Kidney (tissue), 14 donors: ENCODE data around the gene SCRN2. TPM values are rescaled to one million over a fixed set of nuclear protein-coding genes. Genes with fewer than 3 reads are reported as not detected.

Experiments used
- DNase-seq, 5 donors: peaks; one replicate each; pipeline ENCODE4 v3.0.0-alpha.2; 2013 to 2020
- FAIRE-seq: peaks from 2 replicates; lab custom pipeline; 2012; peaks lifted over from hg19 to GRCh38; lab: Jason Lieb, UNC
- H3K27ac ChIP-seq, 2 donors: one replicate each; pipeline ENCODE4 v1.7.0; 2013; ENCODE audit warnings: low read depth in 2 of 2, low read length in 2 of 2, inconsistent platforms in 1 of 2
- H3K27me3 ChIP-seq: one replicate; pipeline ENCODE4 v1.7.1; 2013; ENCODE audit warnings: low read length, inconsistent platforms; ENCODE audit not compliant: control insufficient read depth, insufficient read depth
- H3K36me3 ChIP-seq, 3 donors: one replicate each; pipeline versions ENCODE4 v1.7.0 to v1.7.1; 2013; ENCODE audit warnings: low read length in 3 of 3, control low read depth in 1 of 3, inconsistent platforms in 1 of 3; ENCODE audit not compliant: insufficient read depth in 3 of 3, control insufficient read depth in 2 of 3
- H3K4me1 ChIP-seq, 3 donors: one replicate each; pipeline versions ENCODE4 v1.7.0 to v1.7.1; 2013; ENCODE audit warnings: low read length in 3 of 3, inconsistent platforms in 1 of 3, low read depth in 1 of 3; ENCODE audit not compliant: control insufficient read depth in 2 of 3, insufficient read depth in 2 of 3
- H3K4me3 ChIP-seq, 3 donors: one replicate each; pipeline versions ENCODE4 v1.7.0 to v1.8.1; 2013; ENCODE audit warnings: low read length in 3 of 3, control low read depth in 1 of 3, inconsistent platforms in 1 of 3
- H3K9ac ChIP-seq, 3 donors: one replicate each; pipeline versions ENCODE4 v1.7.0 to v1.7.1; 2013; ENCODE audit warnings: low read length in 3 of 3, control low read depth in 1 of 3, inconsistent platforms in 1 of 3
- H3K9me3 ChIP-seq, 3 donors: one replicate each; pipeline versions ENCODE4 v1.7.0 to v1.7.1; 2013; ENCODE audit warnings: low read length in 3 of 3, control low read depth in 1 of 3, inconsistent platforms in 1 of 3; ENCODE audit not compliant: control insufficient read depth in 2 of 3, insufficient read depth in 1 of 3
- intact Hi-C: fragments of 100-400 bp; cut with DNase I; formaldehyde crosslinking; loops from one replicate; pipeline ENCODE4 v1.11.1; 2022
- polyA plus RNA-seq: library from polyadenylated mRNA; stranded (reverse); fragments of 350-450 nt; fragmentation: Illumina TruSeq; extraction: RNeasy Lipid Tissue Mini Kit (QIAGEN cat#74804); gene quantifications from one replicate; pipeline ENCODE4 v1.2.3, GENCODE V29; 2014; ENCODE audit warnings: low read depth, low replicate concordance; ENCODE audit not compliant: insufficient read depth
- total RNA-seq: library from RNA; stranded (reverse); fragmentation: NEBNext Ultra II Directional; extraction: Animal tissue kit (Norgen Biotek cat#: 25700); gene quantifications from one replicate; pipeline ENCODE4 v1.2.1, GENCODE V29; 2021
- TF ChIP-seq, protein P1 (sequence below): IDR thresholded peaks from 3 replicates; pipeline ENCODE4 v1.5.1; 2012; ENCODE audit warnings: mild to moderate bottlenecking, moderate library complexity, borderline replicate concordance; ENCODE audit not compliant: insufficient read depth; ENCODE audit errors: extremely low read depth
- donor health status: control.
- donor health status: control.
- donor health status: control.
- donor health status: control.
- donor health status: control.
- donor health status: DM: yes; HTN: yes; CAD: no.
- donor health status: Normal renal cell carcinoma (clear cell type).

Gene SCRN2
- total and polyA plus RNA-seq, 2 donors from 2014 or later: 40.3 to 172 TPM

DNA sequence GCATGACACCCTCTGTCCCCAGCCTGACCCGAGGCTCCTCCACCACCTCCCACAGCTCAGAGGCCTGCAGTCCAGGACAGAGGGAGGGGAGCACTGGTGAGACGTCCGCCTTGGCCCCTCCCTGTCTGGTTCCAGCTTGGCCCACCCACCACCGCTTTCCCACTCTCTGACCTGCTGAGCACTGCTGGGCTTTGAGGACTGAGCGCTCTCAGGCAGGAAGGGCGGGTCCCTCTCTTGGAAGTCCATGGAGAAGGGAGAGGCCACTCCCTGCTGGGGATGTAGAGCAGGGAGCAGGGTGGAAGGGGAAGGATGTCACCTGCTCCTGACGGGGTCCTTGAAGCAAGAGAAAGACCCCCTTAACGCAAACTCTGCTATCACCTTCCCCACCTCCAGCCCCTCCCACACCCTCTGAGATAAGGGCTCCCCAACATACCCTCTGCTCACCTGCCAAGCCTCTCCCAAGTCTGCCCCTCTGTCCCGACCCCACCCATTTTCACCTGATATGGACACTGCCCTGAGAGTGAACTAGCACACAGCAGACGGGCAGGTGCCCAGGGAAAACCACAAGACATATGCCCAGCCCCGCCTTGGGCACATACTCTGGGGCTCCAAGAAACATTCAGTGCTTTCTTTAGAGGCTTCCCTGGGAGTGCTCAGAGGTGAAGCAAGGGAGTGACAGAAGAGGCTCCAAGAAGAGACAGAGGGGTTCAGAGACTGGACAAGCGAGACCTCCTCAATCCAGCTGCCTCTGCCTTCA is 20.9 kb downstream of the SCRN2 start:
- TF ChIP-seq, protein P1, sequence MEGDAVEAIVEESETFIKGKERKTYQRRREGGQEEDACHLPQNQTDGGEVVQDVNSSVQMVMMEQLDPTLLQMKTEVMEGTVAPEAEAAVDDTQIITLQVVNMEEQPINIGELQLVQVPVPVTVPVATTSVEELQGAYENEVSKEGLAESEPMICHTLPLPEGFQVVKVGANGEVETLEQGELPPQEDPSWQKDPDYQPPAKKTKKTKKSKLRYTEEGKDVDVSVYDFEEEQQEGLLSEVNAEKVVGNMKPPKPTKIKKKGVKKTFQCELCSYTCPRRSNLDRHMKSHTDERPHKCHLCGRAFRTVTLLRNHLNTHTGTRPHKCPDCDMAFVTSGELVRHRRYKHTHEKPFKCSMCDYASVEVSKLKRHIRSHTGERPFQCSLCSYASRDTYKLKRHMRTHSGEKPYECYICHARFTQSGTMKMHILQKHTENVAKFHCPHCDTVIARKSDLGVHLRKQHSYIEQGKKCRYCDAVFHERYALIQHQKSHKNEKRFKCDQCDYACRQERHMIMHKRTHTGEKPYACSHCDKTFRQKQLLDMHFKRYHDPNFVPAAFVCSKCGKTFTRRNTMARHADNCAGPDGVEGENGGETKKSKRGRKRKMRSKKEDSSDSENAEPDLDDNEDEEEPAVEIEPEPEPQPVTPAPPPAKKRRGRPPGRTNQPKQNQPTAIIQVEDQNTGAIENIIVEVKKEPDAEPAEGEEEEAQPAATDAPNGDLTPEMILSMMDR: no peak
- DNase-seq (peak in 1 of 5 donors; percentile 69), FAIRE-seq (no peak)
- H3K27ac ChIP-seq: no peak overlapping the region
- H3K27me3 ChIP-seq: no peaks in the 10 kb centered on the region
- H3K4me3 ChIP-seq: no peak overlapping the region
- H3K4me1 ChIP-seq: peaks cover 0 to 10% (median 0%) of the 10 kb centered on the region in 3 donors
- intact Hi-C loops: no loop called here
- H3K9me3 ChIP-seq: no peaks in the 10 kb centered on the region
- peaks cover 2 to 30% (median 12%) of the 10 kb centered on the region in 3 donors for H3K36me3 ChIP-seq
- H3K9ac ChIP-seq: peak overlapping the region in 1 of 3 donors; percentile 84

DNA sequence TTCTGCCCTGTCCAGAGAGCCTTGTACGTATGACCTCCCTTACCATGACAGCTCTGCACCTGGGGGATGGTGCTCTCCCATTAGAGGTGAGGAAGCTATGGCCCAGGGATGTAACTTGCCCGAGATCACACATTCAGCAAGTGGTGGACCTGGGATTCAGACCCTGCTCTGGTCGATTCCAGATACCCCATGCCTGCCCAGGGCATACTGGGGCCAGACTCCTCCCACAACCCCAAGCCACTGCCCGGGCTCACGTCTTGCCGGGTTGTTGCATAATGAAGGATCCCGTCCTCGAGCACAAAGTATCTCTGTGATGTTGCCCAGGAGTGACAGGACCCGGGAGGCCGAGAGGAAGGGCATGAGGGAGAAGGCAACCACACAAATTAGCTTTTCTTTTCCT is 21.6 kb downstream of the SCRN2 start:
- H3K9ac ChIP-seq: no peak overlapping the region
- H3K27me3 ChIP-seq: no peaks in the 10 kb centered on the region
- peaks cover 0 to 10% (median 0%) of the 10 kb centered on the region in 3 donors for H3K4me1 ChIP-seq
- intact Hi-C loops: no loop called here
- H3K36me3 ChIP-seq: peaks cover 2 to 29% (median 12%) of the 10 kb centered on the region in 3 donors
- FAIRE-seq (no peak), DNase-seq (peak in 1 of 5 donors; percentile 48)
- TF ChIP-seq, protein P1: no peak
- H3K9me3 ChIP-seq: no peaks in the 10 kb centered on the region
- no peak overlapping the region for H3K4me3 ChIP-seq
- no peak overlapping the region for H3K27ac ChIP-seq

DNA sequence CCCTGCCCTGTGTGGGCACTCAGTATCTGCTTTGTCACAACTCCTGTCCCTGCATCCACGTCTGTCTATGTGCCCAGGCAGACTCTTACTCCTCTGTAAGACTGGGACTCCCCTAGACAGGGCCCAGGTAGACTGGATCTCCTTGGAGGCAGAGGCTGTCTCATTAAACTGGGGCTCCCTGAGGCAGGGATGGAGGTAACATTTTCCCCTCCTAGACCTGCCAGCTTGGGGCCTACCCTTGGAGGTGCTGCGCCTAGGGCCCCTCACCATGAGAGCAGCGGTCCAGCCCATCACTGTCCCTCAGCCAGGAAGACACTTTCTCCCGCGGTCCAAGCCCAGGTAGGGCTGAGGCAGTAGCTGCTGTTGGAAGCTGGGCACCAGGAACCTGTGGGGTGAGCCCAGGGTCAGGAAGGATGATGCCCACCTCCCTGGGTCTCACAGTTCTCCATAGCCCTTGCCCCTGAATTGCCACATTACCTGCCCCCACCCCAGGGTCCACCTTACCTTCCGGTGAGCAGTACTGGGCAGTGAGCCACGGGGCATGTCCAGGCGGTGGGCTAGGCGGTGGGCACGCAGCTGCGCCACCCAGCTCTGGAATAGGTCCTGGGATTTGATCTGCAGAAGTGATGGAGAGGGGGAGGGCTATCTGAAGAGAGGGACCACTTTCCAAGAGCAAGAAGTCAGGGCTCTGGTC is 22.9 kb downstream of the SCRN2 start:
- FAIRE-seq (no peak), DNase-seq (no peak)
- intact Hi-C loops: no loop called here
- Histone ChIP-seq H3K9me3 (no peaks in the 10 kb centered on the region), H3K4me1 (peaks cover 0 to 10% (median 0%) of the 10 kb centered on the region in 3 donors), H3K27ac (no peak overlapping the region), H3K9ac (no peak overlapping the region), H3K27me3 (no peaks in the 10 kb centered on the region), H3K4me3 (no peak overlapping the region), H3K36me3 (peaks cover 0 to 17% (median 4%) of the 10 kb centered on the region in 3 donors)
- TF ChIP-seq, protein P1: no peak
